Omental fat pad (tissue), 4 donors: ENCODE measurements around the gene PTPRD. TPM values are rescaled to one million over a fixed set of nuclear protein-coding genes. Genes with fewer than 3 reads are reported as not detected.
A peak's percentile ranks its signal among the peaks of the same experiment; 100 is the strongest.
"Not testable (repeated sequence)": the region's sequence is repeated elsewhere in the genome, so short reads cannot be mapped to it uniquely, and the experiment has no call there.

Source experiments
- ATAC-seq: fragments of 150-250 bp; one replicate; pipeline ENCODE4 v1.9.1; 2016; ENCODE audit warnings: mild to moderate bottlenecking, moderate library complexity; ENCODE audit not compliant: low FRiP score
- DNase-seq: peaks from one replicate; pipeline ENCODE4 v3.0.0-alpha.2; 2019; ENCODE audit warnings: low spot score
- CTCF ChIP-seq, 3 donors: fragments of 450-650 bp; IDR thresholded peaks; one replicate each; pipeline ENCODE4 v1.5.1; 2016 to 2017; ENCODE audit warnings: antibody characterized with exemption in 3 of 3, mild to moderate bottlenecking in 3 of 3, moderate library complexity in 2 of 3
- total RNA-seq, 4 donors: library from RNA; depleted of rRNA; stranded (reverse); fragments of >200 nt; gene quantifications; one replicate each; pipeline ENCODE4 v1.1.0, GENCODE V29; 2016

The PTPRD gene
- total RNA-seq, 4 donors from 2014 or later = 3.5 to 34.2 (median 11.2) TPM

- DNase-seq (no peak), ATAC-seq (no peak)
- TF ChIP-seq CTCF (IDR thresholded peaks at IDR 0.05) = no peak
Measured at GRCh38 chr9:9951556-9952160, 661.1 kb downstream of the PTPRD start.

GRCh38 chr9:9950813-9951212 lies 662.0 kb downstream of the PTPRD start:
- DNase-seq (no peak), ATAC-seq (no peak)
- no peak for TF ChIP-seq CTCF (IDR thresholded peaks at IDR 0.05)

GRCh38 chr9:9949978-9950377 lies 662.8 kb downstream of the PTPRD start:
- TF ChIP-seq CTCF (IDR thresholded peaks at IDR 0.05) = no peak
- no peak for ATAC-seq
- DNase-seq = no peak

GRCh38 chr9:9949368-9949767 lies 663.4 kb downstream of the PTPRD start:
- DNase-seq = no peak
- TF ChIP-seq CTCF (IDR thresholded peaks at IDR 0.05) = no peak
- no peak for ATAC-seq

GRCh38 chr9:9945966-9946365 lies 666.8 kb downstream of the PTPRD start:
- ATAC-seq (no peak), DNase-seq (no peak)
- no peak for TF ChIP-seq CTCF (IDR thresholded peaks at IDR 0.05)

GRCh38 chr9:9942764-9943424 lies 669.9 kb downstream of the PTPRD start:
- TF ChIP-seq CTCF (IDR thresholded peaks at IDR 0.05) = peak in 1 of 3 donors; percentile 41
- DNase-seq = peak; percentile 38
- ATAC-seq = no peak

- no peak for TF ChIP-seq CTCF (IDR thresholded peaks at IDR 0.05)
- ATAC-seq (no peak), DNase-seq (no peak)
Measured at GRCh38 chr9:9938432-9938831, 674.4 kb downstream of the PTPRD start.

- not testable (repeated sequence) for ATAC-seq, DNase-seq
Measured at GRCh38 chr9:9931464-9931863, 681.3 kb downstream of the PTPRD start.
